Left ventricle myocardium superior (tissue), 1 donor: ENCODE data around the gene PRPF19. TPM values are rescaled to one million over a fixed set of nuclear protein-coding genes. Genes with fewer than 3 reads are reported as not detected.

ENCODE experiments used
- ATAC-seq: fragments of 200-7000 bp; cut with Tn5 transposase; one replicate; pipeline ENCODE4 v1.9.1; 2020; ENCODE audit warnings: mild to moderate bottlenecking, moderate library complexity
- DNase-seq: peaks from one replicate; pipeline ENCODE4 v3.0.0-alpha.2; 2020
- intact Hi-C: fragments of 100-400 bp; cut with micrococcal nuclease; formaldehyde crosslinking; loops from one replicate; pipeline ENCODE4 v1.11.0; 2022
- total RNA-seq: library from RNA; stranded (reverse); fragmentation: NEBNext Ultra II Directional; extraction: Animal tissue kit (Norgen Biotek cat#: 25700); gene quantifications from one replicate; pipeline ENCODE4 v1.2.1, GENCODE V29; 2021
- donor health status: DM: no; HTN: yes; CAD: no; lungs with severe emphysema.

The PRPF19 gene
- total RNA-seq, 1 donor from 2014 or later = 41.5 TPM

DNA sequence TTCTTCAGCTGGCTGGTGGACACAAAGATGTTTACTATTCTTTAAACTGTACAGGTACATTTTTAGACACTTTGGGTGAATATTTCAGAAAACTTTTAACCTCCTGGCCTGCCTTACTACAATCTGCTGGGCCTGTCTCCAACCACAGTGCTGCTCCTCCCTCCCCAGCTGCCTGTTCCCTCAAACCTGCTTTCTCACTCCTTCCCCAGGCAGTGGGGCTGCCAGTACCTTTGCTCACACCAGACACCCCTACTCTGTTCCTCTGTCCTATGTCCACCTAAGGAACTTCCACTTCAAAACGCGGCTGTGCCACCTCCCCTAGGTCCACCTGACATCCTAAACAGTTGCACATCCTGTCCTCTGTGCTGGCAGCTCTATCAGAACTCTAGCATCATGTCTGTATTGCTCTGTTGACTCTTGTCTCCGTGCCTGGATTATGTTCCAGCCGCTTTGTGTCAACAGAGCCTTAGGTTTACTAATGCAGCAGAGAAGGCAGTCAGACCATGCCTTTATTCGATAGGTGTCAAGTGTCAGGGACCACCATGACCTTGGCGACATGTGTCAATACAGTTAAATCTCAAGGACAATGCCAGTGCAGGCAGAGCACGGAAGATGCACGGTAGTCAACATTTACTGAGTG lies 25.6 kb downstream of the PRPF19 start:
- DNase-seq = no peak
- intact Hi-C loops = no loop called here
- no peak for ATAC-seq

DNA sequence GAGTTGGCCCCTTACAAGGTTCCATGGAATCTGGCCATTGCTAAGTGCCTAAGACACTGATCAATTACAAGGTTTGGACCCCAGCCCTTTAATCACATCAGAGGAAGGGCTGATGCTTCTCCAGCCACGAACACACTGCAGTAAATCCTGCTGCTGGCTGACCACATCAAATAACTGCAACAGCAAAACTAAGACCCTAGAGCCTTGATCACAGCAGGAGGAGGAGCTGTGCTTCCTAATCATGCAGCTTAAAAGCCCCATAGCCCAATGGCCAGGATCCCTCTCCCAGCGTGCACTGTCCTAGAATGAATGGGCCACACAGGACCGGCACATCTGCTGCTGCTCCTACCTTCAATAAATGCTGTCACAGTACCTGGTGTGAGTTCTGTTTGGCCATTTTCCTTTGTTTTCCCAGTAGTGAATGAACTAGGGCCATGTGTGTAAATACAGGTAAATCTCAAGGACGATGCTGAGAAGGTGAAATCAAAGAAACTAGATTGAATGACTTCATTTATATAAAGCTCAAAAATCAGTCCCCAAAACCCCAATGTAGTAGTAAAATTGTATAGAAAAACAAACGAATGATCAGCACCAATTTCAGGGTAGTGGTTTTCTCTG lies 26.3 kb downstream of the PRPF19 start:
- intact Hi-C loops = no loop called here
- DNase-seq = no peak
- no peak for ATAC-seq

DNA sequence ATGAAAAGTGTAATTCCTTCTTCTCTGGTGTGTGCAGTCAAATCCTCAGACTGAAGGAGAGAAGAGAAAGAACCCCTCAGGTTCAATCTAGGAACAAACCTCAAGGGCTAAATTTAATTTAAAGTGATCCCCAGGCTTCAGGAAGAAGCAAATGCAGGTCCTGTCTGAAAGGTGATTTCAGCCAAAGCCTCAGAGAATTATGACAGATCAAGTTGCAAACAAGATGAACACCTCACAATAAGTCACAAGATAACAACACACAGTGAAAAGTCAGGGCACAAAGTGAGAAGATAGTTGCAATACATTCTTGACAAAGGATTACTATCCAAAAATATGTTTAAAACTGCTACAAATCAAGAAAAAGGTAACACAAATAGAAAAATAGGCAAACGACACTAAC lies 27.3 kb downstream of the PRPF19 start:
- intact Hi-C loops = no loop called here
- ATAC-seq (no peak), DNase-seq (no peak)

DNA sequence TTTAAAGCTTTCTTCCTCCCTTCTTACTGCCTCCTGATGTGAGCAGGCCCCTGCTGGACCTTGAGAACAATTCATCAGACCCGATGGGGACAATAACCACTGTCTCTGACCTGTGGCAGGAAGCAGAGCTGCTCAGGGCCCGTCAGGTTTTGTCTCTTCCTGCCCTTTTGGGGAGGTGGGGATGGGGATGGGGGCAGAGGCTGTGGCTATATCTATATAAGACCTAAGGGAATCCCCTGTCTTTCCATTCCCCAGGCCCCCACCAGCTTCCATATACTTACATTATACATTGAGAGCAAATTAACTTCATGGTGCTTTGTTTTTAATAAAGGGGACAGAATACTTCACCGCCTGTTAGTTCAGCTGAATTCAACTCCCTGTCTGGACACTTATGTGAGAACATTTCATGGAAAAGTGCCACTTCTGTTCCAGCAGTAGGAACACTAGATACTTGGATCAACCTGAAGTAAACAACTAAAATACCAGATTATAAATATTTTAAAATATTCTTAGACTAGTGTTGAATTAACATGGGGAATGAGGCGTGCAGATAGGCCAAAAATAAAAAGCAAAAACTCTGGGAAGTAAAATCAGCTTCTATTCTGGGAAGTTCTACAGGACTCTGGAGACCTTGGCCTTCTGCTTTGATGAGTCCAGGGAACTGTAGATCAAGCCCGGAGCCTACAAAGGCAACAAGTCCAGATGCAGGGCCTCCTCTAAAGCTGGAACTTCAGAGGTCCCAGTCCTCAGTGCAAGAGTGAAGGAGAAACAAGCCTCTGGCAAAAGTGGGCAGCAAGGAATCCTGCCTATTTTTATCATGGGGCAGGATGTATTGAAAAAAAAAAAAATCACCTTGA lies 27.9 kb downstream of the PRPF19 start:
- intact Hi-C loops = no loop called here
- no peak for DNase-seq
- ATAC-seq = peak; percentile 91

DNA sequence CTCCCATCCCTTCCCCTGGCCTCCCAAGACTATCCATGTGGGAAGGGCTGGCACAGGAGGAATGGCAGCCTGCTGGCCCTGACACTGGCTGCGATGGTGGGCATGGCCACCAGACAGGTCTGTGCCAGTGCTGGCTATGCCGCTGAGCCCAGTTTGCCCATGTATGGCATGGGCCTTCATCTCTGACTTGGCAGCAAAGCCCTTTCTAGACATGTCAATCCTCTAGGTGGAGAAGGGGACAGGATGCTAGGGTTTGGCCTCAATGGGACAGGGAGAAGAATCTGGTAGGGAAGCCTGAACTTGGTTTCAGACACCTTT lies 30.3 kb downstream of the PRPF19 start:
- DNase-seq (no peak), ATAC-seq (no peak)
- intact Hi-C loops = no loop called here

DNA sequence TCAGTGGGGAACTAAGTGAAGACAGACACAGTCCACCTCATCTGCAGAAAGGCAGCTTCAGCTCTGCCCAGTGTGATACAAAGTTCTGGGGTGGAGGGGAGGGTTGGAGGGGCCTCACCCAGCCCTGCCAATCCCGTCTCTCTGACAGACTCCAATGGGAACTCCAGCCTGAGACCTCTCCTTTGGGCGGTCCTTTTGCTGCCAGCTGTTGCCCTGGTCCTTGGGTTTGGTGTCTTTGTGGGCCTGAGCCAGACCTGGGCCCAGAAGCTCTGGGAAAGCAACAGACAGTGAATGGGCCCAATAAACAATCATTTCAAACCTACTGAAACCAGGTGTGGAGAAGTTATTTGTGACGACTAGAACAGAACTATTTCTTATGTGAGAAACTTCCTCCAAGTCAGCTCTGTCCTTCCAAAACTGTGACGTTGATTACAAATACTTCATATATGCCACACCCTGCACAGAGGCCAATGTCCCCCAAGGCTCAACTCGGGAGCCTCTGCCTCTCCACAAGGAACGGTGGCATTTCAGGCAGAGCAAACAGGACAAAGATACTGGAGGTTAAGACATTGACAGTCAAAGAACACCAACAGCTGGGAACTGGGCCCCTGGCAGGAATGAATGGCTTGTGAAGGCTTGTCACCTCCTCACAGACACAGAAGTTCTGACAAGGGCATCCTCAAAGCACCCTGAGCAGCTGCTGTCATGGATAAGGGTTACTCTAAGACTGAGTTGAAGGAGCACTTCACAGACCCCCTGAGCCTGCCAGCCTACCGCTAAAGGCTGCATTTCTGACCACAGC lies 30.8 kb downstream of the PRPF19 start:
- DNase-seq (no peak), ATAC-seq (no peak)
- intact Hi-C loops = no loop called here

DNA sequence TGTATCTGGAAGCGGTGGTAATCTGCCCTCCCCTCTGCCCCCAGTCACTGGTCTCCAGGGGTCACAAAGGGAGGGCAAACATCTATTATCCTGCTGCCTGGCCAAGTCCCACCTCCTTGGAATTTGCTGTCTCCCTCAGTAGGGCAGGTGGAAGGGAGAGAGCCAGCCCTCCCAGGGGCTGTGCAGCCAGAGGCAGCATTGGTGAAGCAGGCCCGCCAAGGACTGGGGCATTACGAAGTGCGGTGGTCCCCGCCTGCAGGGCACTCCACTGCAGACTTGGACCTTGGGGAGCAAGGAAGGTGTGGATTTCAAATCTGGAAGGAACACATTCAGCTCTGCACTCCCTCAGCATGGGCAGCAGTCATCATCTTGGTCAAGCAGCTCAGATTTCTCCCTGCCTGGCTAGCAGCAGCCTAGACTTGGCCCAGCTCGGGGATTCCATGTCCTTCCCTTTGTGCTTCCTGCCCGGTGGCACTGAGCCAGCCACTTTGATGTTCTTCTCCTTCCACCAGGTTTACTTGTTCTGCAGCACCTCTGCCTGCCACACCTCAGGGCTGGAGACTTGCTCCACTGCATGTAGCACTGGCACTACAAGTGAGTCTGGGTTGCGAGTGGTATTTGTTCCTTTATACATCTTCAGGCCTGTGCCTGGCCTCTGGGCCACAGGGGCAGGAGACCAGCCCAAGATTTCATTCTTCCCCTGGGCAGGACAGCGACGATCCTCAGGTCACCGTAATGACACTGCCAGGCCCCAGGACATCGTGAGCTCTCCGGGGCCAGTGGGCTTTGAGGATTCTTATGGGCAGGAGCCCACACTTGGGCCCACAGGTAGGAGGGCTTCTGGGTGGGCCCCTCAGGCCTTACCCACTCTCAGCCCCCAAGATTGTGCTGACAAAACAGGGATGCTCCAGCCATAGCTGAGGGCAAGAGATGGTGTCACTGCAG lies 31.7 kb downstream of the PRPF19 start:
- ATAC-seq (no peak), DNase-seq (no peak)
- intact Hi-C loops = no loop called here

DNA sequence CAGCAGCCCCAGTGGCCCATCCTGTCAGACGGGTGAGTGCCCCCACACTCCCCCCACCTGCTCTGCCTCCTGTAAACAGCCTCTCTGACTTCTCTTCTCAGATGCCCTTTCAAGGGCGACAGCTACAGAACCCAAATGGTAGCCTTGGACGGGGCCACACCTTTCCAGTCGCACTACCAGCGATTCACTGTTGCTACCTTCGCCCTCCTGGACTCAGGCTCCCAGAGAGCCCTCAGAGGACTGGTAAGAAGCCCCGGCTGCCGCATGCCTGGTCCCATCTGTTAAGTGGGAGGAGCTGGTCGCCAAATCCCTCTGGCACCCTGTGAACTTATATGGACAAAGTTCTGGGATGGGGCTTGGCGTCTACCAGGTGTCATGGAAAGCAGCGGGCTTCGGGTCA lies 32.9 kb downstream of the PRPF19 start:
- intact Hi-C loops = no loop called here
- no peak for DNase-seq
- ATAC-seq = no peak

DNA sequence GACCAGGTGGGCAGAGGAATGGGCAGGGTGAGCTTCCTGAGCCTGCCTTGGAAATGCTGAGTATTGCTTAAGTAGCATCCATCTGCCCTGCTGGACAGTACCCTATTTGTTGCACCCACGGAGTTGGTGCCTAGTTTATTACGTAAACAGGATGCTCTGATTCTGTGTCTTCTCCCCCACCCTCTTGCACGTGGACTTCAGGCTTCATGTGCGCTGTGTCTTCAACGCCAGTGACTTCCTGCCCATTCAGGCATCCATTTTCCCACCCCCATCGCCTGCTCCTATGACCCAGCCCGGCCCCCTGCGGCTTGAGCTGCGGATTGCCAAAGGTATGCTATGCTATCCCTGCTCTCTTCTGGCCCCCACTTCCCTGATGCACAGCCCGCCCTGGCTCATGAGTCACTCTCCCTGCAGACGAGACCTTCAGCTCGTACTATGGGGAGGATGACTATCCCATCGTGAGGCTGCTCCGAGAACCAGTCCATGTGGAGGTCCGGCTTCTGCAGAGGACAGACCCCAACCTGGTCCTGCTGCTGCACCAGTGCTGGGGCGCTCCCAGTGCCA lies 33.3 kb downstream of the PRPF19 start:
- peak; percentile 32 for ATAC-seq
- peak; percentile 56 for DNase-seq
- intact Hi-C loops = no loop called here

DNA sequence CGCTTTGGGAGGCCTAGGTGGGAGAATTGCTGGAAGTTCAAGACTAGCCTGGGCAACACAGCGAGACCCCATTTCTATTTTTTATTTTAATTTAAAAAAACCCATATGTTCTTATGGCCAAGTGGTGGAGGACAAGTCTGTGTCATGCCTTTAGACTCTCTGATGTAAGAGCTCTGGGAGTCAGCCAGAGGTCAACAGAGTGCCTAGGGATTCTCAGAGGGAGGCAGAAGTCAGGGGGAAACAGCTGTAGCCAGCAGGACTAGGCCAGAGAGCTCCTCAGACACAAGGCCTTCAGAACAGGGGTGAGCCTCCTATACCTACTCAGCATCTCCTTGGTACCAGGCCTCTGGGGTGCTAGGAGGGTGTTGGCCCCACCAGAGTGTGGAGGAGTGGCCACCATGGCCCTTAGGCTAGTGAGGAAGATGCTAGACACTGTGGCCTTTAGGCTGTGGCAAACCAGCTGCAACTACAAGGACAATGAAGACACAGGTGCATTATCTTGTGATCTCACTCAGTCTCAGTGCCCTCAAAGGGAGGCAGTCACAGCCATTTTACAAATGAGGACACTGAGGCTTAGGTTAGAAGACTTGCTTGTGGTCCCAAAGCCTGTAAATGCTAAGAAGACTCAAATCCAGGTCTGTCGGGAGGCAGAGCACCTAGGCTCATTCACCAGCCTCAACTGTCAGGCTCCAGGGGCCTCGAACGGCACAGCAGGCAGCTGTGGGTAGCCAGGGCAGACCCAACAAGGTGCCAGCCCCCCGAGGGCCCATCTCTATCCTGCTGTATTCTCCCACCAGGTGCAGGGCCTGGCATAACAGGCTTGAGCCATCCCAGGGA lies 34.0 kb downstream of the PRPF19 start:
- intact Hi-C loops = no loop called here
- ATAC-seq = peak; percentile 86
- DNase-seq = no peak

DNA sequence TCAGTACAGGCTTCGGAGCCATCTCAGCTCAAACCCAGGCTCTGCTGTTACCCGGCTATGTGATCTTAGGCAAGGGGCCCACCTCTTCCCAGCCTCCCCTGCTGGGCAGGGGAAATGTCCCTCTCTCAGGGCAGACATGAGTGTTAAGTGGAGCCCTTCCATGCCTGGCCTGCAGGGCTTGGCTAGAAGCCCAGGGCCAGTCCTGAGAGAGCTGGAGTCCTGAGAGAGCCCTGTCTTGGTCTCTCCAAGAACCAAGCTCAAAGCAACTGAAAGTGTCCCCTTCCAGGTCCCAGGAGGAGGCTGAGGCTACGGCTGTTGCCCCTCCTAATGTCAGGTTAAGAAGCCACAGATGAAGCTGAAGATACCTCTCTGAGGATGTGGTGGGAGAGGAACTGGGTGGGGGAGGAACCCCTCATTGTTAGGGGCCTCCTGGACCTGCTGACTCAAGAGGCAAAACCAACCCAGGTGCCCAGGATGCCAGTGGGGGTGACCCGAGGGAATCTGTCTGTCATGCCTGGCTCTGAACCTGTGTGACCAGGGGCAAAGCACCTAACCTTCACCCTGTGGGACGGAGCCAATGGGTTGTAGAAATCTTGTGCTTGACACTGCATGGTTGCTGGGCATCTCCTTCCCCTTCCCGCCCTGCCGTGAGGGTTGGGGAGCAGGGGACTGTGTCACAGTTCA lies 34.9 kb downstream of the PRPF19 start:
- peak; percentile 86 for ATAC-seq
- DNase-seq = peak; percentile 74

DNA sequence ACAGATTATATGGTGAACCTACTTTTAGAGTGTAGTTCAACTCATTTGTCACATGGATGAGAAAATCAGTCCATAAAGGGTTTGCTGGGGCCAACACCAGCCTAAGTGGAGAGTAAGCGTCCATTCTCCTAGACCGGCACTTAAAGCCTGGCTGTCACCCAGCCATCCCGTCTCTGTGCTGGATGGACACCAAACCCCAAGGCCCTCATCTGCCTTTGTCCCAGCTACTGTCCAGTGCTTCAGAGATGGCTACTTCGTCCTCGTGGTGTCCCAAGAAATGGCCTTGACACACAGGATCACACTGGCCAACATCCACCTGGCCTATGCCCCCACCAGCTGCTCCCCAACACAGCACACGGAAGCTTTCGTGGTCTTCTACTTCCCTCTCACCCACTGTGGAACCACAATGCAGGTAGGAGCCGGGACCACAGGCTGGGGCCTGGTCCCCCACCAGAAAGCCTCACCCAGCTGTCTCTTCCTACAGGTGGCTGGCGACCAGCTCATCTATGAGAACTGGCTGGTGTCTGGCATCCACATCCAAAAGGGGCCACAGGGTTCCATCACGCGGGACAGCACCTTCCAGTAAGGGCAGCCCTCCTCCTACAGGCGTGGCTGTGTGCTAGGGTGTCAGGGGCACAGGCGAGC lies 35.5 kb downstream of the PRPF19 start:
- ATAC-seq (no peak), DNase-seq (no peak)
- intact Hi-C loops = no loop called here

More for the DNA sequence above, 34.9 kb downstream of the PRPF19 start:
- intact Hi-C loops = no loop called here

DNA sequence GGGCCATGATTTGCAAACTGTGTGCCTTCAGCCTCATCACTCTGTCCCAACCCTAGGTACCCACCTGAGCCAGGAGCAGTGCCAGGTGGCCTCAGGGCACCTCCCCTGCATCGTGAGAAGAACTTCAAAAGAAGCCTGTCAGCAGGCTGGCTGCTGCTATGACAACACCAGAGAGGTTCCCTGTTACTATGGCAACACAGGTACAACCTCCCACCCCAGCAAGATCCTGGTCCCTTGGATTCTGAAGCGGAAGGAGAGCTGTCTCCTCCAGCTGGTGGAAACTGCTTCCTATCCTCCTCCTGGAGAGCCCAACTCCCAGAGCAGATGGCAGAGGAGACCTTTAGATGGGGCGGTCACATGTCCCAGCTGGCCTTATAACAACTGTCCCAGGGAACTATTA lies 36.1 kb downstream of the PRPF19 start:
- ATAC-seq = no peak
- intact Hi-C loops = no loop called here
- DNase-seq = no peak

DNA sequence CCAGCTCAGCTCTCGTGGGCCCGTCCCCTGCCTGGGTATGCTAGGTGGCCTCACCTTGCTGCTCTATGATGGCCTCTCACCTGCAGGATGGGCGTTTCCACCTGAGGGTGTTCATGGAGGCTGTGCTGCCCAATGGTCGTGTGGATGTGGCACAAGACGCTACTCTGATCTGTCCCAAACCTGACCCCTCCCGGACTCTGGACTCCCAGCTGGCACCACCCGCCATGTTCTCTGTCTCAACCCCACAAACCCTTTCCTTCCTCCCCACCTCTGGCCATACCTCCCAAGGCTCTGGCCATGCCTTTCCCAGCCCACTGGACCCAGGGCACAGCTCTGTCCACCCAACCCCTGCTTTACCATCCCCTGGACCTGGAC lies 36.9 kb downstream of the PRPF19 start:
- intact Hi-C loops = no loop called here
- DNase-seq (no peak), ATAC-seq (no peak)

DNA sequence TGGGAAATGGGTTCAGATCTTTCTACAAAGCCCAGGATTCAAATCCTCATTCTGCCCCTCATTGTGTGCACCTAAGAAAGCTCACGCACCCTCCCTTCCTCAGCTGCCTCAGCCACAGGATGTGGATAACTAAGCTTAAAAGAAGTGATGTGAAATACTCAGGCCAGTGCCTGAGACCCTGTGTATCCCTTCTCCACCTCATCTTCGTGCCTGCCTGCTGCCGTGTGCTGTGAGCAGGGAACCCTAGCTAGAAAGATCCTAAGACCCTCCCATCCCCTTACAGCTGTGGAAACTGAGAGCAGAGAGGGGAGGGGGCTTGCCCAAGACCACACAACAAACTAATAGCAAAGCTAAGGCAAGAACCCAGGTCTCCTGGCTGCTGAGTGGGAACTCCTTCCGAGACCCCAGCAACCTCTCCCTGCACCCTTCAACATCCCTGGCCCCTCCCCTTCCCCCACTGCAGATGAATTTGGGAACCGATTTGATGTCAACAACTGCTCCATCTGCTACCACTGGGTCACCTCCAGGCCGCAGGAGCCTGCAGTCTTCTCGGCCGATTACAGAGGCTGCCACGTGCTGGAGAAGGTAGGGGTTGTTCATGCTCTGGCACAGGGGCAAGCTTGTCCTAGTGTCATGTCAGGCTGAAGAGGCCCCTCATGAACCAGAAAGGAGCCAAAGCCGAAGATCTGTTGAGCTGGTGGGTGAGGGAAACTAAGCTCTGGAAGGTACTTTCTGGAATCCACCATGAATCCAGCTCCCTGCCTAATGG lies 37.5 kb downstream of the PRPF19 start:
- DNase-seq = no peak

More for the DNA sequence above, 37.5 kb downstream of the PRPF19 start:
- intact Hi-C loops = no loop called here
- no peak for ATAC-seq
